KMS-11 (cell line): ENCODE results near the gene TRAPPC5.
A peak's percentile ranks its signal among the peaks of the same experiment; 100 is the strongest.

Source experiments
- H2AFZ ChIP-seq: fragments of 200-600 bp; sonication (generic); 2 replicates; pipeline ENCODE4 v1.6.1; 2016; ENCODE audit warnings: antibody characterized with exemption, mixed run types, low read depth
- H3K27ac ChIP-seq: fragments of 200-600 bp; sonication (generic); 2 replicates; pipeline ENCODE4 v1.6.1; 2016; ENCODE audit warnings: mild to moderate bottlenecking, mixed run types
- H3K27me3 ChIP-seq: fragments of 200-600 bp; sonication (generic); 2 replicates; pipeline ENCODE4 v1.6.1; 2017; ENCODE audit warnings: mild to moderate bottlenecking, low read depth, mixed run types, moderate library complexity; ENCODE audit not compliant: insufficient read depth
- H3K36me3 ChIP-seq: fragments of 200-600 bp; sonication (generic); 2 replicates; pipeline ENCODE4 v1.6.1; 2017; ENCODE audit warnings: mild to moderate bottlenecking, mixed run types; ENCODE audit not compliant: insufficient read depth
- H3K4me1 ChIP-seq: fragments of 200-600 bp; sonication (generic); 2 replicates; pipeline ENCODE4 v1.6.1; 2016; ENCODE audit warnings: mild to moderate bottlenecking, low read depth, mixed run types; ENCODE audit not compliant: poor library complexity, severe bottlenecking
- H3K4me2 ChIP-seq: fragments of 200-600 bp; sonication (generic); 2 replicates; pipeline ENCODE4 v1.7.0; 2016; ENCODE audit warnings: mild to moderate bottlenecking, mixed run types
- H3K4me3 ChIP-seq: fragments of 200-600 bp; sonication (generic); IDR thresholded peaks from 2 replicates; pipeline ENCODE4 v1.6.1; 2017; ENCODE audit warnings: low read depth, low read length, mixed read lengths; ENCODE audit not compliant: insufficient read depth
- H3K79me2 ChIP-seq: fragments of 200-600 bp; sonication (generic); 2 replicates; pipeline ENCODE4 v1.6.1; 2016; ENCODE audit warnings: low read depth, mixed run types; ENCODE audit not compliant: insufficient read depth
- H3K9ac ChIP-seq: fragments of 200-600 bp; sonication (generic); 2 replicates; pipeline ENCODE4 v1.6.1; 2016; ENCODE audit warnings: mild to moderate bottlenecking, mixed run types
- H4K20me1 ChIP-seq: fragments of 200-600 bp; sonication (generic); 2 replicates; pipeline ENCODE4 v1.6.1; 2016; ENCODE audit warnings: mild to moderate bottlenecking, mixed run types; ENCODE audit not compliant: insufficient read depth
- CTCF ChIP-seq: fragments of 200-600 bp; sonication (generic); conservative IDR thresholded peaks from 2 replicates; pipeline ENCODE4 v1.6.1; 2017; ENCODE audit warnings: low read depth, mild to moderate bottlenecking, antibody characterized with exemption, low read length, moderate library complexity, mixed read lengths

Gene TRAPPC5

GRCh38 chr19:7679771-7680605 lies 645 bp upstream of the TRAPPC5 start:
- no peaks in the 10 kb centered on the region for H4K20me1 ChIP-seq
- H3K27ac ChIP-seq = no peak overlapping the region
- H3K4me1 ChIP-seq = no peaks in the 10 kb centered on the region
- peaks cover 33% of the 10 kb centered on the region for H3K27me3 ChIP-seq
- no peak overlapping the region for H3K4me3 ChIP-seq
- H3K79me2 ChIP-seq = no peaks in the 10 kb centered on the region
- H3K4me2 ChIP-seq = peak overlapping the region; percentile 39
- peak overlapping the region; percentile 93 for H2AFZ ChIP-seq
- no peak for TF ChIP-seq CTCF
- H3K9ac ChIP-seq = no peak overlapping the region; the same call in 1 of the 2 replicates
- no peaks in the 10 kb centered on the region for H3K36me3 ChIP-seq

DNA sequence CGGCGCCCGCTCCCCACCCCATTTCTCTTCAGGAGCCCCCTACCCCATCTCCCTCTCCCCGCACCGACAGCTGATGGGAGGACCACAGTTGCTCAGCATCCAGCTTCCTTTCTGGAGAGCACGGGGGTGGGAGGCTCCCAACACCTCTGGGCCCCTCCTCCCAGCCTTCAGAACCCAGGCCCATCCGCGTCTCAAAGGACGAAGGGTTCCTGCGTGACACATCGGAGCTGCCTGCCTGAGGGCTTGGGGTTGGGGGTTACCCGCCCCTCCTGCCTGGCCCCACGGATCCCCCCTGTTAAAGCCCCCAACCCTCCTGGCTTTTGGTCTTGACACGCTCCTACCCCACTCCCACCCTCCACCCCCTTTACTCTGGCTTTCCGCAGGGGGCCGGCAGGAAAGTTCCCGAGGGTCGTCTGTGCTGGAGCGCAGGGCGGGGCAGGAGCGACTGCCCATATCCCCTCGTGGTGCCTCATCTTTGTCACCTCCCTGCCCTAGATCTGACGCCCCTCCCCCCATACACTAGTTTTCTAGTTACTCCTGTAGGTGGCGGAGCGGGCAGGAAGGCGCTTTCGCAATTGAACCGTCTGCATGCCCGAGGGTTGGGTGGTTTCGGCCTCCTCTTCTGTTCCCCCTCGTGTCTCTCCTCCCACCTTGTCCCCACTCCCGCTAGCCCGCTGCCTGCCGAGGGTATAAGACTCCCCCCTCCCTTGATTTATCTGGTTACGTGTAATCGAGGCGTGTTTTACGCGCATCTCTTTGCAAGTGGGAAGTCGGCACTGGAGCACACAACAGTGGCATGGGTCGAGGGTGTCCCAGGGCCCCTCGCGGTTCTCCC lies 924 bp downstream of the TRAPPC5 start:
- Histone ChIP-seq H3K27me3 (peaks cover 19% of the 10 kb centered on the region), H3K79me2 (no peaks in the 10 kb centered on the region), H3K4me1 (no peaks in the 10 kb centered on the region), H3K4me3 (no peak overlapping the region), H3K4me2 (peak overlapping the region; percentile 78), H3K27ac (no peak overlapping the region), H3K36me3 (no peaks in the 10 kb centered on the region), H4K20me1 (no peaks in the 10 kb centered on the region), H3K9ac (peak overlapping the region; percentile 70; the same call in 1 of the 2 replicates), H2AFZ (peak overlapping the region; percentile 93; the same call in 1 of the 2 replicates)
- TF ChIP-seq CTCF = no peak

DNA sequence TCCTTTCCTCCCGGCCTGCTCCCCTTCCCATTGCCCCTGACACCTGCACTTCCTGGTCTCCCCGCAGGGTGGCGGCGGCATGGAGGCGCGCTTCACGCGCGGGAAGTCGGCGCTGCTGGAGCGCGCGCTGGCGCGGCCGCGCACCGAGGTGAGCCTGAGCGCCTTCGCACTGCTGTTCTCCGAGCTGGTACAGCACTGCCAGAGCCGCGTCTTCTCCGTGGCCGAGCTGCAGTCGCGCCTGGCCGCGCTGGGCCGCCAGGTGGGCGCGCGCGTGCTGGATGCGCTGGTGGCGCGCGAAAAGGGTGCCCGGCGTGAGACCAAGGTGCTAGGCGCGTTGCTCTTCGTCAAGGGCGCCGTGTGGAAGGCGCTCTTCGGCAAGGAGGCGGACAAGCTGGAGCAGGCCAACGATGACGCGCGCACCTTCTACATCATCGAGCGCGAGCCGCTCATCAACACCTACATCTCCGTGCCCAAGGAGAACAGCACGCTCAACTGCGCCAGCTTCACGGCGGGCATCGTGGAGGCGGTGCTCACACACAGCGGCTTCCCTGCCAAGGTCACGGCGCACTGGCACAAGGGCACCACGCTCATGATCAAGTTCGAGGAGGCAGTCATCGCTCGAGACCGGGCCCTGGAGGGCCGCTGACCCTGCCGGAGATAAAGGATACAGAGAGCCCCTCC lies 1.7 kb downstream of the TRAPPC5 start:
- H3K79me2 ChIP-seq = no peaks in the 10 kb centered on the region
- H3K4me1 ChIP-seq = no peaks in the 10 kb centered on the region
- no peak overlapping the region for H3K4me2 ChIP-seq
- no peak overlapping the region for H2AFZ ChIP-seq
- H3K4me3 ChIP-seq = no peak overlapping the region
- H3K9ac ChIP-seq = no peak overlapping the region
- H4K20me1 ChIP-seq = no peaks in the 10 kb centered on the region
- no peak for TF ChIP-seq CTCF
- H3K27ac ChIP-seq = no peak overlapping the region
- no peaks in the 10 kb centered on the region for H3K36me3 ChIP-seq
- H3K27me3 ChIP-seq = peaks cover 12% of the 10 kb centered on the region
